OCI-LY7 (cell line): Measurements from ENCODE around the gene EIF4E1B. TPM values are rescaled to one million over a fixed set of nuclear protein-coding genes. Genes with fewer than 3 reads are reported as not detected.

Source experiments
- BruUV-seq: library from RNA; stranded (reverse); fragments of 400-500 nt; replicated peaks from 2 replicates; lab custom pipeline; 2021; lab: Mats Ljungman, UMichigan
- CTCF ChIA-PET: fragments of 300-600 bp; sonication (Branson Sonifier 250); formaldehyde crosslinking; loops from one replicate; lab custom pipeline; 2022; ENCODE audit warnings: antibody characterized with exemption; ENCODE audit not compliant: unreplicated experiment; lab: Charles Lee
- POLR2A ChIA-PET: fragments of 300-600 bp; sonication (Branson Sonifier 250); formaldehyde crosslinking; loops from one replicate; lab custom pipeline; 2022; ENCODE audit warnings: antibody characterized with exemption; lab: Charles Lee
- DNase-seq: peaks from one replicate; pipeline ENCODE4 v3.0.0-alpha.2; 2015; ENCODE audit warnings: low spot score
- H2AFZ ChIP-seq: fragments of 200-600 bp; sonication (generic), shearing (Covaris generic); 2 replicates; pipeline ENCODE4 v1.6.1; 2014; ENCODE audit warnings: mild to moderate bottlenecking, antibody characterized with exemption, low read length, moderate library complexity
- H3K27ac ChIP-seq: fragments of 200-600 bp; sonication (generic); 2 replicates; pipeline ENCODE4 v1.5.1; 2014; ENCODE audit warnings: mixed run types, low read depth, mild to moderate bottlenecking, moderate library complexity, low read length, inconsistent platforms; ENCODE audit not compliant: poor library complexity, severe bottlenecking
- H3K36me3 ChIP-seq: fragments of 200-600 bp; sonication (generic); 2 replicates; pipeline ENCODE4 v1.6.1; 2014; ENCODE audit warnings: mild to moderate bottlenecking, antibody characterized with exemption, low read length, moderate library complexity, mixed read lengths; ENCODE audit not compliant: insufficient read depth
- H3K4me1 ChIP-seq: fragments of 200-600 bp; sonication (generic); 2 replicates; pipeline ENCODE4 v1.5.1; 2014; ENCODE audit warnings: mild to moderate bottlenecking, low read length; ENCODE audit not compliant: insufficient read depth, poor library complexity, severe bottlenecking
- H3K4me2 ChIP-seq: fragments of 200-600 bp; sonication (generic); 2 replicates; pipeline ENCODE4 v1.6.1; 2014; ENCODE audit warnings: mild to moderate bottlenecking, low read length
- H3K4me3 ChIP-seq: fragments of 200-600 bp; sonication (generic); 2 replicates; pipeline ENCODE4 v1.5.1; 2014; ENCODE audit warnings: mild to moderate bottlenecking, low read depth, low read length; ENCODE audit not compliant: poor library complexity, severe bottlenecking
- H3K79me2 ChIP-seq: fragments of 200-600 bp; sonication (generic); 2 replicates; pipeline ENCODE4 v1.6.1; 2016; ENCODE audit warnings: low read depth, mild to moderate bottlenecking, low read length, moderate library complexity, mixed read lengths; ENCODE audit not compliant: insufficient read depth
- H3K9me2 ChIP-seq: fragments of 200-600 bp; sonication (generic); 2 replicates; pipeline ENCODE4 v1.6.1; 2016; ENCODE audit warnings: mild to moderate bottlenecking, low read length, mixed read lengths; ENCODE audit not compliant: insufficient read depth
- H3K9me3 ChIP-seq: fragments of 200-600 bp; sonication (generic); 2 replicates; pipeline ENCODE4 v1.6.1; 2014; ENCODE audit warnings: mild to moderate bottlenecking, mixed run types, low read length, mixed read lengths
- H4K20me1 ChIP-seq: fragments of 200-600 bp; sonication (generic); 2 replicates; pipeline ENCODE4 v1.6.1; 2014; ENCODE audit warnings: mild to moderate bottlenecking, antibody characterized with exemption, low read length, moderate library complexity, mixed read lengths; ENCODE audit not compliant: insufficient read depth
- CTCF ChIP-seq: fragments of 200-600 bp; sonication (generic); conservative IDR thresholded peaks from 2 replicates; pipeline ENCODE4 v1.5.1; 2014; ENCODE audit warnings: mild to moderate bottlenecking, antibody characterized with exemption, low read length, moderate library complexity, mixed read lengths
- EZH2phosphoT487 ChIP-seq: fragments of 200-600 bp; sonication (generic); IDR thresholded peaks from 2 replicates; pipeline ENCODE4 v1.6.1; 2018; ENCODE audit warnings: low read depth, borderline replicate concordance, mild to moderate bottlenecking, mixed run types, antibody characterized with exemption, low read length, moderate library complexity, mixed read lengths
- intact Hi-C: fragments of 100-400 bp; cut with micrococcal nuclease; formaldehyde crosslinking; loops from one replicate; pipeline ENCODE4 v1.10.0; 2022; ENCODE audit not compliant: unreplicated experiment
- total RNA-seq, 2 experiments: library from RNA; depleted of rRNA in 1 of 2; stranded (reverse); fragments of >200 nt in 1 of 2; shearing (Covaris generic) in 1 of 2; gene quantifications; 2 replicates each; pipeline ENCODE4 v1.2.3, GENCODE V29; 2014 to 2022

The EIF4E1B gene
- total RNA-seq, 2 experiments from 2014 or later: 0.16 to 2.4 TPM

- H3K9me3 ChIP-seq: no peaks in the 10 kb centered on the region
- no TSS peak for BruUV-seq
- H3K4me3 ChIP-seq: no peak overlapping the region
- no peak for DNase-seq
- H2AFZ ChIP-seq: no peak overlapping the region
- H3K79me2 ChIP-seq: no peaks in the 10 kb centered on the region
- ChIA-PET POLR2A (no interaction called here), CTCF (no interaction called here)
- intact Hi-C loops: no loop called here
- peaks cover 36% of the 10 kb centered on the region for H3K4me1 ChIP-seq
- no peak for TF ChIP-seq CTCF
- TF ChIP-seq EZH2phosphoT487: no peak
- no peaks in the 10 kb centered on the region for H3K36me3 ChIP-seq
- H3K4me2 ChIP-seq: no peak overlapping the region
- H3K27ac ChIP-seq: no peak overlapping the region
- no peaks in the 10 kb centered on the region for H3K9me2 ChIP-seq
- H4K20me1 ChIP-seq: no peaks in the 10 kb centered on the region
Observed at GRCh38 chr5:176626876-176627236, 3.6 kb upstream of the EIF4E1B start.

- no peak overlapping the region for H3K27ac ChIP-seq
- no peaks in the 10 kb centered on the region for H3K36me3 ChIP-seq
- no peak for DNase-seq
- no peak for TF ChIP-seq EZH2phosphoT487
- no peaks in the 10 kb centered on the region for H3K9me3 ChIP-seq
- no peak overlapping the region for H3K4me2 ChIP-seq
- H4K20me1 ChIP-seq: no peaks in the 10 kb centered on the region
- no peaks in the 10 kb centered on the region for H3K9me2 ChIP-seq
- ChIA-PET POLR2A (no interaction called here), CTCF (no interaction called here)
- no peak overlapping the region for H2AFZ ChIP-seq
- no TSS peak for BruUV-seq
- no peaks in the 10 kb centered on the region for H3K79me2 ChIP-seq
- no peak overlapping the region for H3K4me3 ChIP-seq
- intact Hi-C loops: no loop called here
- peaks cover 42% of the 10 kb centered on the region for H3K4me1 ChIP-seq
Observed at GRCh38 chr5:176627582-176627981, 2.9 kb upstream of the EIF4E1B start.

GRCh38 chr5:176628406-176629228, 1.9 kb upstream of the EIF4E1B start:
- Histone ChIP-seq H3K79me2 (no peaks in the 10 kb centered on the region), H3K4me2 (peak overlapping the region; percentile 1; the same call in 1 of the 2 replicates), H3K36me3 (no peaks in the 10 kb centered on the region), H3K4me1 (peaks cover 52% of the 10 kb centered on the region), H3K9me3 (no peaks in the 10 kb centered on the region), H3K27ac (no peak overlapping the region), H3K4me3 (no peak overlapping the region), H4K20me1 (no peaks in the 10 kb centered on the region), H2AFZ (no peak overlapping the region), H3K9me2 (no peaks in the 10 kb centered on the region)
- POLR2A ChIA-PET: interaction anchor here (1.1 to 1.6 kb wide), 2 partner anchors 21 to 59 kb away, joined by 3 to 4 read pairs; no protein-coding TSS in a partner anchor
- TF ChIP-seq EZH2phosphoT487 (no peak), CTCF (no peak)
- no TSS peak for BruUV-seq
- CTCF ChIA-PET: no interaction called here
- intact Hi-C loops: no loop called here
- DNase-seq: no peak
